ENCODE data around the gene RPA1.

Gene RPA1

DNA sequence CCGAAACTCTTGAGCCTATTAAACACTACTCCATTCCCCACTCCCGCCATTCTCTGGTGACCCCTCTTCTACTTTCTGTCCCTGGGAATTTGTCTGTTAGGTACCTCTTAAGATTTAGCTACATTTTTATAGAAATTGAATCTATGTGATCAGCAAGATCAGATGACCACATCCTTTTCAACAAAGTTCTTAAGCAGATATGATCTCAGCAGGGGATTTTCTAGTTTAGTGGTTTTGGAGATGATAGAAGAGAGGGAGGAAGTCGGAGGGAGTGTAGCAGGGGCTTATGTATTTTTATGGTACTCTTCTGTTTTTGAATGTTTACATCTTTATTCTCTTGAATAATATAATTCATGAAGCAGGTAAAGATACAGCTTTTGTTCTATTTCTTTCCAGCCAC is 40.8 kb downstream of the RPA1 start:
- TF ChIP-seq CTCF (IDR thresholded peaks at IDR 0.05; ENCODE audit: extremely low read depth, missing control alignments): no peak
- DNase-seq (ENCODE audit: low spot score): peak; percentile 27

GRCh38 chr17:1871756-1872155 is 42.0 kb downstream of the RPA1 start:
- TF ChIP-seq CTCF (IDR thresholded peaks at IDR 0.05; ENCODE audit: extremely low read depth, missing control alignments): no peak
- DNase-seq (ENCODE audit: low spot score): no peak

DNA sequence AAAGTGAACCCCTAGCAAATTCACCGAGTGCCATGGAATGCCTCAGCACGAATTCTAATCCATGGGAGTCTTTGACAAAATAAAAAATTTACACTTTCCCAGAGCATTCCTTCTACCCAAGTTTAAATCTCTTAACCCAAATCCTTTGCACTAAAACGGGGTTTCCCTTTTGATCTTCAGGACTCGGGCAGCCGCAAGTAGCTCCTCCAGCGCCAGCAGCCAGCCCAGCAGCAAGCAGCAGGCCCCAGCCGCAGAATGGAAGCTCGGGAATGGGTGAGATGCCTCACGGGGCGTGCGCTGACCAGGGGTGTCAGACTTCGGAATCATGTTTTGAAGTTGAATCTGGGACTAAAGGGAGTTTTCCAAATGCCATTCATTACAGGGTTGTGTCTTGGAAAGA is 42.4 kb downstream of the RPA1 start:
- DNase-seq (ENCODE audit: low spot score): no peak
- no peak for TF ChIP-seq CTCF (IDR thresholded peaks at IDR 0.05; ENCODE audit: extremely low read depth, missing control alignments)

DNA sequence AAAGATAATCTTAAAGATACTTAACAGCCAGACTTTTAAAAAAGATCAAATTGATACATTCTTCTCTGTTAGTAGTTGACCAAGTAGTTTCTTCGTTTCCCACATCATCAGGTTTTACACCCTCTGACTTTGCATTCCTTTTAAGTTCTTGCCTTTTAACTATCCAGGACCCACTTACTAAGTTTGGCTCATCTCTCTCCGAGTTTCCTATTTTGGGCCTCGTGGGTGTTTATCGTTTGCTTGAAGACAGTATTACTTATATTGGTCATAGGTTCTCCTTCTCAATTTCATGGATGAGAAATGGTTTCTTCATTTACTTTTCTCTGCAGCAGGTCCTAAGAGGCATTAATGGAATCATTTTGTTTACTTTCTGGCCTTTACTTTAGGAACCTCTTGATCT is 43.2 kb downstream of the RPA1 start:
- TF ChIP-seq CTCF (IDR thresholded peaks at IDR 0.05; ENCODE audit: extremely low read depth, missing control alignments): no peak
- DNase-seq (ENCODE audit: low spot score): no peak

DNA sequence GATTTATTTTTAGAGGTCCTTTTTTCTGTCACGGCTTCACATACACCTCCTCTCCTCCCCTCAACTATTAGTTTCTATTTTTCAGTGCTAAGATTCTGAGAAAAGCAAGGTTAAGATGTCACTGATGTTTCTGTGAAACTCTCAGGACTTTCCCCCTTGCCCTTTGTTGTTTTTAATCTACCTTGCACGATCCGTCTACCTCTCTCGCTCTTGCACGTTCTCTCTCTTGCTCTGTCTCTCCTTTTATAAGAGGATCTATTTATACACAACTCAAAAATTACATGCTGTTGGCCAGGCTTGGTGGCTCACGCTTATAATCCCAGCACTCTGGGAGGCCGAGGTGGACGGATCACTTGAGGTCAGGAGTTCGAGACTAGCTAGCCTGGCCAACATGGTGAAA is 43.6 kb downstream of the RPA1 start:
- no peak for TF ChIP-seq CTCF (IDR thresholded peaks at IDR 0.05; ENCODE audit: extremely low read depth, missing control alignments)
- DNase-seq (ENCODE audit: low spot score): peak; percentile 32

DNA sequence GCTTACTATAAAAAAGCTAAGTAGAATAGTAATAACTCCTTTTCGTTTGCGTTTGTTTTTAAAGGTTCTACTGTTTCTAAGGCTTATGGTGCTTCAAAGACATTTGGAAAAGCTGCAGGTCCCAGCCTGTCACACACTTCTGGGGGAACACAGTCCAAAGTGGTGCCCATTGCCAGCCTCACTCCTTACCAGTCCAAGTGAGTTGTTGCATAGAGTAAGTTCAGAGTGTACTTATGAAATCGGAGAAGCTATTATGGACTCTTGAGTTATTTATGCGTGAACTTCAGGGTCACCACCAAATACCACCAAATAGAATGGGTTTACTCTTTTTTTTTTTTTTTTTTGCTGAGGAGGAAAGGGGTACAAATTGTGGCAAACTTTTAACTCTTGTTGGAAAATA is 45.8 kb downstream of the RPA1 start:
- TF ChIP-seq CTCF (IDR thresholded peaks at IDR 0.05; ENCODE audit: extremely low read depth, missing control alignments): no peak
- DNase-seq (ENCODE audit: low spot score): no peak

DNA sequence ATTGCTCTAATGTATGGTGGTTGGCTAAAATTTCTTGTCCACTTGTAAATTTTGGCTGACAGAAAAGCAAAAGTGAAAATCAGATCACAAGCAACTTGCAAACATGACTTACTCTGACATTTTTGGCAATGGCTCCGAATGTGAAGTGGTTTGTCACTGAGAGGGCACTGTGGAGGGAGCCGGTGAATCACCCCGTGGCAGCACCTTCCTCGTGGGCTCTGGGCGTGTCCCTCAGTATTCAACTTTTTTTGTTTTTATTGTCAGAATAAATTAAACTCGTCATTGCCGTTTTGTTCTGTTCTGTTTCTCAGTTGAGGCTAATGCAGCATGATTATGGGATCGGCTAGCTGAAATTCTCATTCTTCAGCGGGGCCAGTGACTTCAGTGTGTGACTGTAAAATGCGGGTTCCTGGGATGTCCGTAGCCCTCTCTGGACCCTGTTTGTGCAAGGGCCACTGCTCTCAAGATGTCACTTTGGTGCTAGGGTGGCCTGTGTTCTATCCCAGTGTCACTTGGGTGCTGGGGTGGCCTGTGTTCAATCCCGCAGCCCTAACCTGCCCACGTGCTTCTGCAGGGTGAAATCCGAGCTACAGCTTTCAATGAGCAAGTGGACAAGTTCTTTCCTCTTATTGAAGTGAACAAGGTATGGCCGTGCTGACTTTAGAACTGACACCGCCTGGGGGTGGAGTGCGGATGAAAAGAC is 48.8 kb downstream of the RPA1 start:
- no peak for TF ChIP-seq CTCF (IDR thresholded peaks at IDR 0.05; ENCODE audit: extremely low read depth, missing control alignments)
- no peak for DNase-seq (ENCODE audit: low spot score)

Measured in GM20000 (cell line).